Neuronal stem cell (in vitro differentiated cells): ENCODE measurements around the gene RAB12.

Source experiments
- DNase-seq: peaks from one replicate; pipeline ENCODE4 v3.0.0-alpha.2; 2013; ENCODE audit warnings: low spot score
- H2AFZ ChIP-seq: one replicate; pipeline ENCODE4 v1.6.1; 2013; ENCODE audit warnings: mild to moderate bottlenecking, low read length, inconsistent platforms
- H2AK5ac ChIP-seq: 2 replicates; pipeline ENCODE4 v1.6.1; 2013; ENCODE audit warnings: low read depth, mild to moderate bottlenecking, inconsistent platforms, low read length, moderate library complexity, mixed read lengths
- H2BK120ac ChIP-seq: 2 replicates; pipeline ENCODE4 v1.6.1; 2013; ENCODE audit warnings: low read depth, mild to moderate bottlenecking, inconsistent platforms, low read length, moderate library complexity, mixed read lengths
- H2BK12ac ChIP-seq: one replicate; pipeline ENCODE4 v1.6.1; 2013; ENCODE audit warnings: low read length, inconsistent platforms
- H2BK15ac ChIP-seq: 2 replicates; pipeline ENCODE4 v1.6.1; 2013; ENCODE audit warnings: mild to moderate bottlenecking, low read length, inconsistent platforms, mixed read lengths
- H2BK5ac ChIP-seq: one replicate; pipeline ENCODE4 v1.6.1; 2013; ENCODE audit warnings: inconsistent platforms, mild to moderate bottlenecking, low read length, moderate library complexity
- H3K14ac ChIP-seq: one replicate; pipeline ENCODE4 v1.6.1; 2013; ENCODE audit warnings: low read length, inconsistent platforms
- H3K18ac ChIP-seq: 2 replicates; pipeline ENCODE4 v1.6.1; 2013; ENCODE audit warnings: low read length, inconsistent platforms
- H3K23ac ChIP-seq: 2 replicates; pipeline ENCODE4 v1.6.1; 2013; ENCODE audit warnings: low read depth, mild to moderate bottlenecking, mixed read lengths, low read length, inconsistent platforms; ENCODE audit not compliant: poor library complexity
- H3K27ac ChIP-seq: replicated peaks from 3 replicates; pipeline ENCODE4 v1.5.1; 2013; ENCODE audit warnings: low read length, inconsistent platforms
- H3K27me3 ChIP-seq, 3 experiments: 2 replicates each; pipeline ENCODE4 v1.6.1; 2013; ENCODE audit warnings: low read length in 3 of 3, mild to moderate bottlenecking in 2 of 3, inconsistent platforms in 1 of 3, low read depth in 1 of 3, mixed read lengths in 1 of 3, moderate library complexity in 1 of 3; ENCODE audit not compliant: control insufficient read depth in 3 of 3, insufficient read depth in 3 of 3
- H3K36me3 ChIP-seq, 2 donors: replicated peaks in 1 of 2; 2 replicates each; pipeline ENCODE4 v1.6.1; 2013; ENCODE audit warnings: low read length in 2 of 2; ENCODE audit not compliant: control insufficient read depth in 2 of 2, insufficient read depth in 2 of 2
- H3K4ac ChIP-seq: 2 replicates; pipeline ENCODE4 v1.6.1; 2013; ENCODE audit warnings: inconsistent platforms, mild to moderate bottlenecking, low read length, moderate library complexity
- H3K4me1 ChIP-seq, 2 donors: 1 replicate in 1 of 2; 2 replicates in 1 of 2; pipeline ENCODE4 v1.6.1; 2013; ENCODE audit warnings: low read length in 2 of 2, low read depth in 1 of 2; ENCODE audit not compliant: control insufficient read depth in 2 of 2, insufficient read depth in 1 of 2
- H3K4me2 ChIP-seq: one replicate; pipeline ENCODE4 v1.6.1; 2013; ENCODE audit warnings: mild to moderate bottlenecking, low read length, inconsistent platforms; ENCODE audit not compliant: insufficient read depth, poor library complexity, severe bottlenecking
- H3K4me3 ChIP-seq, 2 donors: 2 replicates each; pipeline ENCODE4 v1.5.1; 2013; ENCODE audit warnings: low read length in 2 of 2, mild to moderate bottlenecking in 2 of 2, inconsistent platforms in 1 of 2, moderate library complexity in 1 of 2
- H3K79me1 ChIP-seq: one replicate; pipeline ENCODE4 v1.6.1; 2013; ENCODE audit warnings: low read depth, mild to moderate bottlenecking, inconsistent platforms, low read length, moderate library complexity
- H3K9ac ChIP-seq: one replicate; pipeline ENCODE4 v1.6.1; 2013; ENCODE audit warnings: mild to moderate bottlenecking, low read depth, low read length, inconsistent platforms; ENCODE audit not compliant: poor library complexity
- H3K9me3 ChIP-seq, 2 donors: replicated peaks in 1 of 2; 2 replicates each; pipeline versions ENCODE3 to v1.6.1; 2013; ENCODE audit warnings: low read length in 2 of 2, mild to moderate bottlenecking in 2 of 2, inconsistent platforms in 1 of 2, low read depth in 1 of 2, mixed read lengths in 1 of 2, moderate library complexity in 1 of 2; ENCODE audit not compliant: control insufficient read depth in 2 of 2, insufficient read depth in 1 of 2
- H4K8ac ChIP-seq: one replicate; pipeline ENCODE4 v1.6.1; 2013; ENCODE audit warnings: low read depth, mild to moderate bottlenecking, inconsistent platforms, low read length, moderate library complexity
- H4K91ac ChIP-seq: one replicate; pipeline ENCODE4 v1.6.1; 2013; ENCODE audit warnings: low read length, low read depth, mild to moderate bottlenecking, inconsistent platforms; ENCODE audit not compliant: poor library complexity
- WGBS, 2 donors: extraction: QIAGEN DNeasy Blood & Tissue Kit; methylation state at CpG; one replicate each; pipeline ENCODE4 v1.1.7; 2013; ENCODE audit warnings: missing lambda C conversion rate in 2 of 2, mixed read lengths in 1 of 2; ENCODE audit not compliant: insufficient read length in 2 of 2, insufficient replicate concordance in 1 of 2; ENCODE audit errors: extremely low coverage in 2 of 2; 5-methylcytosine and 5-hydroxymethylcytosine counted together

RAB12 gene

GRCh38 chr18:8688816-8689215, 79.6 kb downstream of the RAB12 start:
- Histone ChIP-seq H3K36me3 (no peaks in the 10 kb centered on the region), H3K14ac (no peak overlapping the region)

More at GRCh38 chr18:8688816-8689215, 79.6 kb downstream of the RAB12 start:
- peaks cover 0 to 3% of the 10 kb centered on the region in 2 donors for H3K9me3 ChIP-seq
- H2BK15ac ChIP-seq = no peak overlapping the region
- H4K8ac ChIP-seq = no peak overlapping the region
- H2AK5ac ChIP-seq = peak overlapping the region; percentile 11
- H3K4ac ChIP-seq = no peak overlapping the region
- H3K9ac ChIP-seq = no peak overlapping the region
- no peak overlapping the region for H3K4me3 ChIP-seq
- H4K91ac ChIP-seq = no peak overlapping the region
- peaks cover 13 to 16% of the 10 kb centered on the region in 2 donors for H3K4me1 ChIP-seq
- H2AFZ ChIP-seq = no peak overlapping the region
- no peaks in the 10 kb centered on the region for H3K79me1 ChIP-seq
- no peak overlapping the region for H3K23ac ChIP-seq
- no peak overlapping the region for H3K18ac ChIP-seq
- no peak overlapping the region for H2BK5ac ChIP-seq
- WGBS, 2 donors = no CpG with 5 or more reads among the region's 8 CpGs
- no peaks in the 10 kb centered on the region for H3K27me3 ChIP-seq
- no peak for DNase-seq
- no peak overlapping the region for H2BK120ac ChIP-seq
- H2BK12ac ChIP-seq = no peak overlapping the region
- H3K27ac ChIP-seq = no peak overlapping the region
- no peak overlapping the region for H3K4me2 ChIP-seq
